Measurements from ENCODE around the gene SGTB.
A peak's percentile ranks its signal among the peaks of the same experiment; 100 is the strongest.

Gene SGTB, protein sequence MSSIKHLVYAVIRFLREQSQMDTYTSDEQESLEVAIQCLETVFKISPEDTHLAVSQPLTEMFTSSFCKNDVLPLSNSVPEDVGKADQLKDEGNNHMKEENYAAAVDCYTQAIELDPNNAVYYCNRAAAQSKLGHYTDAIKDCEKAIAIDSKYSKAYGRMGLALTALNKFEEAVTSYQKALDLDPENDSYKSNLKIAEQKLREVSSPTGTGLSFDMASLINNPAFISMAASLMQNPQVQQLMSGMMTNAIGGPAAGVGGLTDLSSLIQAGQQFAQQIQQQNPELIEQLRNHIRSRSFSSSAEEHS

GRCh38 chr5:65721720-65722574 lies at the start of gene SGTB, which contains the start of gene NLN:
SGTB (minus strand) TSS chr5:65722109; CDS start chr5:65720807, 1,302 bp downstream.
NLN (plus strand) TSS chr5:65722205; CDS start chr5:65722374, 169 bp downstream.
- DNase-seq (ENCODE audit: low read depth in 2 of 3, low spot score in 2 of 3): peak; percentile 64 to 82 (median 78)

DNA sequence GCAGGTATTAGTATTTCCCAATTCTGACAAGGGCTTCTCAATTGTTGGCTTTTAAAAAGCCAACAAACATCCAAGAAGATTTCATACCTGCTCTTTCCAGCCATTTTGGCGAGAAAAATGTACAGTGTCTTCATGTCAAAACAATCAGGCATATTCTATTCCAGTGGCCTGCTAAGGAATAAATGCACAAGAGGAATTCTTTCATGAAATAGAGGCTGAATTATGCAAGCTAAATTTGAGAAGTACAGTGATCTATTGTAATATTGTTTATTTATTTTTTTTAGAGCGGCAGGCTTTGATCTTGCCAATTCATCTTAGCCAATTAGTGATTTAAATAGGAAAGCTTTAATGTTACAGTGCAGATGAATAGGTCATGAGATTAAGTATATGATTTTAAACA lies 49.4 kb upstream of the SGTB start:
- DNase-seq (ENCODE audit: low read depth in 2 of 3, low spot score in 2 of 3): no peak

DNA sequence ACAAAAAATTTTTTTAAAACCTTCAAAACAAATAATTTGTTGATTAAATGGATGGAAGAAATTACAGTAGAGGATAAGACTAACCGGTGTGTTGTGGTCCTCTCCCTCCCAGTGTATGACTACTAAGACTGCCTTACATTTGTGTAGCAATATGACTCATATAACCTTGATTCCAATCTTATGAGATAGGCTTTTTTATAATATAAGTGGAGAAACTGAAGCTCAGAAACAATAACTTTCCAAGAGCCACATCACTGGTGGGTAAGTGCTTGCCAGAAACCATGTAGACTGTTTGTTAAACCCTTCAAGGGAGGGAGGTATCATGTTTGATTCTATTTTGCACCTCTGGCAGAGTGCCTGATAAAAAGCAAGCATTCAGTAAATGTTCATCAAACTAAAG lies 47.6 kb upstream of the SGTB start:
- no peak for DNase-seq (ENCODE audit: low read depth in 2 of 3, low spot score in 2 of 3)

- DNase-seq (ENCODE audit: low read depth in 2 of 3, low spot score in 2 of 3): no peak
Observed at GRCh38 chr5:65768723-65769346, 46.9 kb upstream of the SGTB start.

- DNase-seq (ENCODE audit: low read depth in 2 of 3, low spot score in 2 of 3): no peak
Observed at GRCh38 chr5:65767565-65767964, 45.7 kb upstream of the SGTB start.

DNA sequence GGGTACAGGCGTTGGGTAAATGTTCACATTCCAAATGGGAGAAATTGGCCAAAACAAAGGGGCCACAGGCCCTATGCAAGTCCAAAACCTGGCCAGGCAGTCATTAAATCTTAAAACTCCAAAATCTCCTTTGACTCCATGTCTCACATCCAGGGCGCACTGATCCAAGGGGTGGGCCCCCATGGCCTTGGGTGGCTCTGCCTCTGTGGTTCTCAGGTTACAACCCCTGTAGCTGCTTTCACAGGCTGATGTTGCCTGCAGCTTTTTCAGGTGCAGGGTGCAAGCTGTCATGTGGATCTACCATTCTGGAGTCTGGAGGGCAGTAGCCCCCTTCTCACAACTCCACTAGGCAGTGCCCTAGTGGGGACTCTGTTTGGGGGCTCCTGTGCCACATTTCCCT lies 44.9 kb upstream of the SGTB start:
- DNase-seq (ENCODE audit: low read depth in 2 of 3, low spot score in 2 of 3): no peak

DNA sequence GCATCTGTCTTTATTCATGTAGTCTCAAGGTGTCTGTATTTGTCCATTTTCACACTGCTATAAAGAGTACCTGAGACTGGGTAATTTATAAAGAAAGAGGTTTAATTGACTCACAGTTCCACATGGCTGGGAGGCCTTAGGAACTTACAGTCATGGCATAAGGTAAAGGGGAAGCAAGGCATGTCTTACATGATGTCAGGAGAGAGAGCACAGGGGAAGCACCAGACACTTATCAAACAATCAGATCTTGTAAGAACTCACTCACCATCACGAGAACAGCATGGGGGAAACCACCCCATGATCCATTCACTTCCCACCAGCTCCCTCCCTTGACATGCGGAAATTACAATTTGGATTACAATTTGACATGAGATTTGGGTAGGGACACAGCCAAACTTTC lies 44.3 kb upstream of the SGTB start:
- no peak for DNase-seq (ENCODE audit: low read depth in 2 of 3, low spot score in 2 of 3)

DNA sequence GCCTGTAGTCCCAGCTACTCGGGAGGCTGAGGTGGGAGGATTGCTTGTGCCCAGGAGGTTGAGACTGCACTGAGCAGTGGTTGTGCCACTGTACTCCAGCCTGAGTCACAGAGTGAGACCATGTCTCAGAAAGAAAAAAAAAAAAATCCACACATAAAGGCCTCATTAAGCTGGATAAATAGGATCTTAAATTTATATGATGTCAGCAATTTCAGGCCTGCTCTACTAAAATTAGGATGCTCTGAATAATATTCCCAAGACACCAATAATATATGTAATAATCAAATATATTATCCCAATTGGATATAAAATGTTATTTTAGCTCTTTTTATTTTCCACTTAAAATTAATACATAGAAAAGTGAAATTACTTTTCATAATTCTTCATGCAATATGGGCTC lies 43.7 kb upstream of the SGTB start:
- DNase-seq (ENCODE audit: low read depth in 2 of 3, low spot score in 2 of 3): no peak

DNA sequence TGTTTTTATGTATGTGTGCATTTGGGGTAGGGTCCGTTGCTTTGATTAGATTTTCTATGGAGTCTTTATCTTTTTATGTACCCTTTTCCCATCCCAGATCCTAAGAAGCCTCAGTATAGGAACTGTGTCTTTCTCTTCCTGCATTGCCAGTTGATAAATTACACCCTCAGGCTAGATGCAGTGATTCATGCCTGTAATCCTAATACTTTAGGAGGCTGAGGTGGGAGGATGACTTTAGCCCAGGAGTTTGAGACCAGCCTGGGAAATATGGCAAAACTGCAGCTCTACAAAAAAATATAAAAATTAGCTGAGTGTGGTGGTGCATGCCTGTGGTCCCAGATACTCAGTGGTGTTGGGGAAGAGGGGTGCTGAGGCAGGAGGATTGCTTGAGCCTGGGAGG lies 40.3 kb upstream of the SGTB start:
- no peak for DNase-seq (ENCODE audit: low read depth in 2 of 3, low spot score in 2 of 3)

DNA sequence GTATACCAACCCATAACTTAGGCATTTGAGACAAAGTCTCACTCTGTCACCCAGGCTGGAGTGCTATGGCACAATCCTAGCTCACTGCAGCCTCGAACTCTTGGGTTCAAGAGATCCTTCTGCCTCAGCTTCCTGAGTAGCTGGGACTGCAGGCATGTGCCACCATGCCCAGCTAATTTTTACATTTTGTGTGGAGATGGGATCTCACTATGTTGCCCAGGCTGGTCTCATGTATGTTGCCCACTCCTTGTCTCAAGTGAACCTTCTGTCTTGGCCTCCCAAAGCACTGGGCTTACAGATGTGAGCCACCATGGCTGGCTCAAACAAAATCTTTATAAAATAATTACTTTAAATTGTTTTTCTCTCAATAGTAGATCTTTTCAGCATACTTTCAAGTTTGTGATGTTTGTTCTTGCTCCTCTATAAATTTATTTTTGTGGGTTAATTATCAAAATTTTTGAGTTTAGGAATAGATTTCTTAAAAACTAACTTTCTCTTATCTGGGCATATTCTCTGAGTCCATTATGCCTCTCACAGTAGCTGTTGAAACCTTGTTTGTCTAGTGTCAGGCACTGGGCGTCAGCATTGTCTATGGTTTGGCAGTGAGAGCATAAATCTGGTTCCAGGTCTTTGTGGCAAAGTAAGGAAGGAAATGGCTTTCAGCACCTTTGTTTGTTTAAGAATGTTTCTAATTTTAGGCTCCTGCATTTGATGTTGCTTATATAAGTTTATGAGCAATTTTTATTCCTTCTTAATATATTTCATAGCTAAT lies 38.8 kb upstream of the SGTB start:
- no peak for DNase-seq (ENCODE audit: low read depth in 2 of 3, low spot score in 2 of 3)

GRCh38 chr5:65758546-65759144 lies 36.7 kb upstream of the SGTB start:
- no peak for DNase-seq (ENCODE audit: low read depth in 2 of 3, low spot score in 2 of 3)

DNA sequence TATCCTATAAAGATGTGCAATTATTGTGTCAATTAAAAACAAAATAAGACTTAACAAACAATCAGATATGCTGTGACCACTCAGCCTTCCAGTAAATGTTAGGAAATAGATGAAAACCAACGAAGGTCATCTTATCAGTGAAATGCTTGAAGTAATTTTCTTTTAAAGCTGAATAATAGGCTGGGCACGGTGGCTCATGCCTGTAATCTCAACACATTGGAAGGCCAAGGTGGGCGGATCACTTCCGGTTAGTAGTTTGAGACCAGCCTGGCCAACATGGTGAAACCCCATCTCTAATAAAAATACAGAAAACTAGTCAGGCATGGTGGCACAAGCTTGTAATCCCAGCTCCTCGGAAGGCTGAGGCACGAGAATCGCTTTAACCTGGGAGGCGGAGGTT lies 31.3 kb upstream of the SGTB start:
- no peak for DNase-seq (ENCODE audit: low read depth in 2 of 3, low spot score in 2 of 3)

DNA sequence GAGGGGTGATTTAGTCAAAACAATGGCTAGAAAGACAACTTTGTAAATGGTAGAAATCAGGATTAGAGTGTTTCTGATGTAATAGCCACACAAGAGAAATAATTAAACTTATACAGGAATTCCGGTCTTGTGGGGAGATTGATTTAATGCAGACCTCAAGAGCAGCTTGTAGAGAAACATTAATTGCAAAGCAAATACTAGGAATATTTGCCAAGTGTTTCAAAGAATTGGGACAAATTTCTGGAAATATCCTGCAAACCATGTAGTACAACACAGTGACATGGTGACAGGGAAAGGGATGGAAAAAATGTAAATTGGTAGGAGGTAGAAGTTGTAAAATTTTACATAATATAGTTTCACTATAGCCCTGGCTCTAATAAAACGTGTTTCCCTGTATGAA lies 29.0 kb upstream of the SGTB start:
- no peak for DNase-seq (ENCODE audit: low read depth in 2 of 3, low spot score in 2 of 3)

DNA sequence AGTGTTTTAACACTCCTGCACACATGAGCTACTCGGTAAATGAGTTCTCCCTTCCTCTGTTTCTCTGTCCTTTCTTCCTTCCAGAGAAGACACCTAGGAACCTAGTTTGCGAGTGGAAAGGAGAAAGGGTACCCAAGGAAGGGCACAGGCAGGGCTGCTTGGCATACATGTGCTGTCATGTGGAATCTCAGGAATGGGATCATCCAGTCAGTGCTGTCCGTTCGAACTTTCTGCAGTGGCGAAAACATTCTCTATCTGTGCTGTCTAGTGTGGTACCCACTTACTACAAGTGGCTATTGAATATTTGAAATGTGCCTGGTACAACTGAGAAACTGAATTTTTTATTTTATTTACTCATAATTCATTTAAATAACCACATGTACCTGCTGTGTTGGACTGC lies 28.0 kb upstream of the SGTB start:
- no peak for DNase-seq (ENCODE audit: low read depth in 2 of 3, low spot score in 2 of 3)

DNA sequence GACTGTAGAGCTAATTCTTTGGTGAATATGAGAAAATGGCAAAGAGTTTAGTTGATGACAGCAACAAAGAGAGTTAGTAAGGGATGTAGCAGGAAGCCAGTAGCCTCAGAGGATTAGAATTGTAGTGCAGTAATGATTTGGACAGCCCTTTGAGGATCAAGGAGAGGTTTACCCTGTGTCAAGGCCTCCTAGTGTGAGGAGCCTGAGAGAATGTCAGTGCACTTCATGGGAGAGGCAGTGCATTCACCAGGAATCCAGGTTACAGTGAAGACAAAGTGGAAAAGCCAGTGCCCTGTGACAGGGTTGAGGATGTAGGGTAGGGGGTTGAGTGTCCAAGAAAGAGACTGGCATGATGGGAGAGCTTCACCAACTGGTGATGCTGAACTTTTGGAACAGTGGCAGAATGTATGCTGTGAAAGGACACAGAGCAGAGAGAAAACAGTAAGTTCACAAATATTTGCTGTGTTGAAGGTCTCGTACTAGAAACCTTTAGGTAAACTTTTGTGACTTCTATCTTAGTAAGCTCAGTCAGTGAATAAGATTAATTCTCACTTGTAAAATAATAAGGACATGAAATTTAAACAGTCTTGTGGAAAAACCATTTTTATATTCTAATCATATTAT lies 27.4 kb upstream of the SGTB start:
- no peak for DNase-seq (ENCODE audit: low read depth in 2 of 3, low spot score in 2 of 3)

- no peak for DNase-seq (ENCODE audit: low read depth in 2 of 3, low spot score in 2 of 3)
Observed at GRCh38 chr5:65742565-65743231, 20.8 kb upstream of the SGTB start.

- no peak for DNase-seq (ENCODE audit: low read depth in 2 of 3, low spot score in 2 of 3)
Observed at GRCh38 chr5:65739162-65739561, 17.3 kb upstream of the SGTB start.

- DNase-seq (ENCODE audit: low read depth in 2 of 3, low spot score in 2 of 3): no peak
Observed at GRCh38 chr5:65738305-65738704, 16.4 kb upstream of the SGTB start.

DNA sequence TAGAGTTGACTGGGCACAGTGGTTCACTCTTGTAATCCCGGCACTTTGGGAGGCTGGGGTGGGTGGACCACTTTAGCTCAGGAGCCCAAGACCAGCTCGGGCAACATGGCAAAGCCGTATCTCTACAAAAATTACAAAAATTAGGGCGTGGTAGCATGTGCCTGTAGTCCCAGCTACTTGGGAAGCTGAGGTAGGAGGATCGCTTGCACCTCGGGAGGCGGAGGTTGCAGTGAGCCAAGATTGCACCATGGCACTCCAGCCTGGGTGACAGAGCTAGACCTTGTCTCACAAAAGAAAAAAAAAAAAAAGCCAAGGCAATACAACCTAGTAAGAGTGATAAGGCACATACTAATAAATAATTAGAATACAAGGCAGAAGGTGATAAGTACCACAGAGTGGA lies 15.9 kb upstream of the SGTB start:
- DNase-seq (ENCODE audit: low read depth in 2 of 3, low spot score in 2 of 3): no peak

- DNase-seq (ENCODE audit: low read depth in 2 of 3, low spot score in 2 of 3): no peak
Observed at GRCh38 chr5:65736011-65736410, 14.1 kb upstream of the SGTB start.
